HepG2 (cell line): ENCODE measurements around the gene CDK10. TPM values are rescaled to one million over a fixed set of nuclear protein-coding genes. Genes with fewer than 3 reads are reported as not detected.
A peak's percentile ranks its signal among the peaks of the same experiment; 100 is the strongest.

Source experiments
- EED ChIP-seq: sonication (generic); formaldehyde crosslinking; IDR thresholded peaks from 2 replicates; pipeline ENCODE4 v1.5.0; 2020; ENCODE audit warnings: mild to moderate bottlenecking, missing genetic modification reagents
- FOXP1 ChIP-seq, 2 experiments: fragments of 450-650 bp in 1 of 2; IDR thresholded peaks; 2 replicates each; pipeline ENCODE4 v1.6.1; 2017 to 2018; ENCODE audit warnings: antibody characterized with exemption in 1 of 2
- HIVEP1 ChIP-seq: sonication (generic); formaldehyde crosslinking; IDR thresholded peaks from 2 replicates; pipeline ENCODE4 v1.4.0; 2020; ENCODE audit warnings: mild to moderate bottlenecking, missing genetic modification reagents
- NCOA1 ChIP-seq: sonication (generic); formaldehyde crosslinking; IDR thresholded peaks from 2 replicates; pipeline ENCODE4 v1.9.0; 2021; ENCODE audit warnings: missing genetic modification reagents
- PAX8 ChIP-seq: sonication (generic); formaldehyde crosslinking; IDR thresholded peaks from 2 replicates; pipeline ENCODE4 v1.8.0; 2022; ENCODE audit warnings: mild to moderate bottlenecking, missing genetic modification reagents, borderline replicate concordance
- PHF21A ChIP-seq: sonication (generic); formaldehyde crosslinking; IDR thresholded peaks from 2 replicates; pipeline ENCODE4 v1.5.0; 2020; ENCODE audit warnings: mild to moderate bottlenecking, missing genetic modification reagents
- POLR2A ChIP-seq, 2 experiments: IDR thresholded peaks; 2 replicates each; pipeline ENCODE4 v1.6.1; 2011; ENCODE audit warnings: low read depth in 2 of 2, low read length in 2 of 2, mild to moderate bottlenecking in 1 of 2, moderate library complexity in 1 of 2; ENCODE audit not compliant: insufficient read depth in 1 of 2
- SALL2 ChIP-seq: sonication (generic); formaldehyde crosslinking; IDR thresholded peaks from 2 replicates; pipeline ENCODE4 v1.8.1; 2023; ENCODE audit warnings: mild to moderate bottlenecking, missing genetic modification reagents, inconsistent platforms
- ZNF160 ChIP-seq: sonication (generic); formaldehyde crosslinking; IDR thresholded peaks from 2 replicates; pipeline ENCODE4 v1.8.0; 2022; ENCODE audit warnings: mild to moderate bottlenecking, inconsistent platforms, missing genetic modification reagents
- ZNF263 ChIP-seq: sonication (generic); formaldehyde crosslinking; IDR thresholded peaks from 2 replicates; pipeline ENCODE4 v1.4.0; 2020; ENCODE audit warnings: missing genetic modification reagents
- ZNF557 ChIP-seq: sonication (generic); formaldehyde crosslinking; IDR thresholded peaks from 2 replicates; pipeline ENCODE4 v1.4.0; 2020; ENCODE audit warnings: missing genetic modification reagents
- ZNF709 ChIP-seq: sonication (generic); formaldehyde crosslinking; IDR thresholded peaks from 2 replicates; pipeline ENCODE4 v1.5.0; 2020; ENCODE audit warnings: mild to moderate bottlenecking, missing genetic modification reagents
- ZNF720 ChIP-seq: sonication (generic); formaldehyde crosslinking; IDR thresholded peaks from 2 replicates; pipeline ENCODE4 v1.4.0; 2020; ENCODE audit warnings: missing genetic modification reagents
- polyA plus RNA-seq, 8 experiments: library from polyadenylated mRNA; depleted of rRNA in 3 of 8; stranded (reverse) in 7 of 8; unstranded in 1 of 8; fragments of >200 nt; fragmentation: Illumina TruSeq in 4 of 8; extraction: Trizol in 4 of 8; gene quantifications; 2 replicates each; pipeline versions ENCODE4 v1.2.1 to v1.2.3, GENCODE V29; 2011 to 2016; ENCODE audit warnings: low read depth in 4 of 8, missing spikeins in 1 of 8, mixed read lengths in 1 of 8; ENCODE audit not compliant: insufficient read depth in 1 of 8
- total RNA-seq, 5 experiments: library from RNA; depleted of rRNA; stranded (reverse); fragments of >200 nt; fragmentation: Illumina TruSeq; extraction: Trizol; gene quantifications; 2 replicates each; pipeline ENCODE4 v1.2.3, GENCODE V29; 2016; ENCODE audit warnings: low read depth in 1 of 5
- TF ChIP-seq, protein P1 (sequence below): sonication (generic); formaldehyde crosslinking; IDR thresholded peaks from one replicate; pipeline ENCODE4 v1.5.1; 2020; ENCODE audit warnings: mild to moderate bottlenecking, missing genetic modification reagents; ENCODE audit errors: not compliant biosample characterization
- TF ChIP-seq, protein P2 (sequence below): sonication (generic); formaldehyde crosslinking; IDR thresholded peaks from 2 replicates; pipeline ENCODE4 v1.4.0; 2020; ENCODE audit warnings: missing genetic modification reagents, mild to moderate bottlenecking, borderline replicate concordance
- TF ChIP-seq, protein P3 (sequence below): sonication (generic); formaldehyde crosslinking; IDR thresholded peaks from 2 replicates; pipeline ENCODE4 v1.4.0; 2020; ENCODE audit warnings: missing genetic modification reagents, borderline replicate concordance

Gene CDK10
- total and polyA plus RNA-seq, 2 of the 13 experiments (the other 11 are each of a cell fraction or from before 2014, with no cell fraction given) = 2.5 to 3.9 TPM

DNA sequence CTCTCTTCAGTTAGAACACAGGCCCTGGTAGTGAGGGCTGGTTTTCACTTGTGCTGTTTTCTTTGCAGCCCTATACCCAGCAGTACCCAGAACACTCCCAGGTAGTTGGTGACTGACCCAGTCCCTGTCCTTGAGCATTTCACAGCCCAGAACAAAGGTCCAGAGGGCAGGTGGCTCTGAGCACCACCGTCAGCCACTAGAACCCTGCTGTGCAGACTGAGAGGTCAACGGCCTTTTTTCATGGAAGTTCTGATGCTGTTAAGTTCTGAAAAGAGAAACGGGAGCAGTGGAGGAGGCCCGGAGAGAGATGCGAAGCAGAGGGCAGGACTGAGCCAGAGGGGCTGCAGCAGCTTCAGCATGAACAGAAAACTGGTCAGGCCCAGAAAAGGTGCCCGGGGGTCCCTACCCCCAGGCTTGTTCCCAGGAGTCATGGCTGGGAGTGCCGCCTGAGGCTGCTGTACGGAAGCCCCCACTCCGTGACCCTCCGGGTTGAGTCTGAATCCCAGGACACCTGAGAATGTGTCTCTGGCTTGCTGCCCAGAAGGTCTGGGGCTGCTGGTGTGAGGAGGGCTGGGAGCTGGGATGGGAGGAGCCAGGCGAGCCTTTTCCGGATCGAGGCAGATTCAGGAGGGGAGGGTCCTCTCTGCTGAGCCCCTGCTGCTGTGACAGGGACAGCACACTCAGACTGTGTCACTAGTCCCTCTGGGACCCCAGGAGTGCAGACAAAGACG is 43.5 kb downstream of the CDK10 start (continued):
- TF ChIP-seq, protein P1, sequence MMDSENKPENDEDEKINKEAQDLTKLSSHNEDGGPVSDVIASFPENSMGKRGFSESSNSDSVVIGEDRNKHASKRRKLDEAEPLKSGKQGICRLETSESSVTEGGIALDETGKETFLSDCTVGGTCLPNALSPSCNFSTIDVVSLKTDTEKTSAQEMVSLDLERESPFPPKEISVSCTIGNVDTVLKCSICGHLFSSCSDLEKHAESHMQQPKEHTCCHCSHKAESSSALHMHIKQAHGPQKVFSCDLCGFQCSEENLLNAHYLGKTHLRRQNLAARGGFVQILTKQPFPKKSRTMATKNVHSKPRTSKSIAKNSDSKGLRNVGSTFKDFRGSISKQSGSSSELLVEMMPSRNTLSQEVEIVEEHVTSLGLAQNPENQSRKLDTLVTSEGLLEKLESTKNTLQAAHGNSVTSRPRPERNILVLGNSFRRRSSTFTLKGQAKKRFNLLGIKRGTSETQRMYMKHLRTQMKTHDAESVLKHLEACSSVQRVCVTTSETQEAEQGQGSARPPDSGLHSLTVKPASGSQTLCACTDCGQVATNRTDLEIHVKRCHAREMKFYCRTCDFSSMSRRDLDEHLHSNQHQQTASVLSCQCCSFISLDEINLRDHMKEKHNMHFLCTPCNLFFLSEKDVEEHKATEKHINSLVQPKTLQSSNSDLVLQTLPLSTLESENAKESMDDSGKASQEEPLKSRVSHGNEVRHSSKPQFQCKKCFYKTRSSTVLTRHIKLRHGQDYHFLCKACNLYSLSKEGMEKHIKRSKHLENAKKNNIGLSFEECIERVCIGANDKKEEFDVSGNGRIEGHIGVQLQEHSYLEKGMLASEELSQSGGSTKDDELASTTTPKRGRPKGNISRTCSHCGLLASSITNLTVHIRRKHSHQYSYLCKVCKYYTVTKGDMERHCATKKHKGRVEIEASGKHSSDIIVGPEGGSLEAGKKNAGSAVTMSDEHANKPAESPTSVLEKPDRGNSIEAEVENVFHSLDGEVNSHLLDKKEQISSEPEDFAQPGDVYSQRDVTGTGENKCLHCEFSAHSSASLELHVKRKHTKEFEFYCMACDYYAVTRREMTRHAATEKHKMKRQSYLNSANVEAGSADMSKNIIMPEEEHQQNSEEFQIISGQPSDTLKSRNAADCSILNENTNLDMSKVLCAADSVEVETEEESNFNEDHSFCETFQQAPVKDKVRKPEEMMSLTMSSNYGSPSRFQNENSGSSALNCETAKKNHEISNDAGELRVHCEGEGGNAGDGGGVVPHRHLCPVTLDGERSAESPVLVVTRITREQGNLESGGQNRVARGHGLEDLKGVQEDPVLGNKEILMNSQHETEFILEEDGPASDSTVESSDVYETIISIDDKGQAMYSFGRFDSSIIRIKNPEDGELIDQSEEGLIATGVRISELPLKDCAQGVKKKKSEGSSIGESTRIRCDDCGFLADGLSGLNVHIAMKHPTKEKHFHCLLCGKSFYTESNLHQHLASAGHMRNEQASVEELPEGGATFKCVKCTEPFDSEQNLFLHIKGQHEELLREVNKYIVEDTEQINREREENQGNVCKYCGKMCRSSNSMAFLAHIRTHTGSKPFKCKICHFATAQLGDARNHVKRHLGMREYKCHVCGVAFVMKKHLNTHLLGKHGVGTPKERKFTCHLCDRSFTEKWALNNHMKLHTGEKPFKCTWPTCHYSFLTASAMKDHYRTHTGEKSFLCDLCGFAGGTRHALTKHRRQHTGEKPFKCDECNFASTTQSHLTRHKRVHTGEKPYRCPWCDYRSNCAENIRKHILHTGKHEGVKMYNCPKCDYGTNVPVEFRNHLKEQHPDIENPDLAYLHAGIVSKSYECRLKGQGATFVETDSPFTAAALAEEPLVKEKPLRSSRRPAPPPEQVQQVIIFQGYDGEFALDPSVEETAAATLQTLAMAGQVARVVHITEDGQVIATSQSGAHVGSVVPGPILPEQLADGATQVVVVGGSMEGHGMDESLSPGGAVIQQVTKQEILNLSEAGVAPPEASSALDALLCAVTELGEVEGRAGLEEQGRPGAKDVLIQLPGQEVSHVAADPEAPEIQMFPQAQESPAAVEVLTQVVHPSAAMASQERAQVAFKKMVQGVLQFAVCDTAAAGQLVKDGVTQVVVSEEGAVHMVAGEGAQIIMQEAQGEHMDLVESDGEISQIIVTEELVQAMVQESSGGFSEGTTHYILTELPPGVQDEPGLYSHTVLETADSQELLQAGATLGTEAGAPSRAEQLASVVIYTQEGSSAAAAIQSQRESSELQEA (CRISPR knock-in tag) = no peak
- TF ChIP-seq ZNF557 (no peak), SALL2 (CRISPR knock-in tag) (0 out of 2 replicates have a peak, but pooled peaks have one; percentile 54), ZNF263 (CRISPR knock-in tag) (peak; percentile 41; the same call in 1 of the 2 replicates), PHF21A (peak; percentile 35; the same call in 1 of the 2 replicates), NCOA1 (CRISPR knock-in tag) (no peak), ZNF160 (CRISPR knock-in tag) (0 out of 2 replicates have a peak, but pooled peaks have one; percentile 45), FOXP1 (IDR thresholded peaks at IDR 0.05) (no peak), FOXP1 (CRISPR knock-in tag; IDR thresholded peaks at IDR 0.05) (no peak), POLR2A (IDR thresholded peaks at IDR 0.05; ENCODE audit: insufficient read depth in 1 of 2, low read depth in 2 of 2, low read length in 2 of 2) (no peak), EED (CRISPR knock-in tag) (0 out of 2 replicates have a peak, but pooled peaks have one; percentile 21), HIVEP1 (CRISPR knock-in tag) (0 out of 2 replicates have a peak, but pooled peaks have one; percentile 30), ZNF709 (CRISPR knock-in tag) (no peak), ZNF720 (CRISPR knock-in tag) (no peak), PAX8 (CRISPR knock-in tag) (no peak)
- TF ChIP-seq, protein P2, sequence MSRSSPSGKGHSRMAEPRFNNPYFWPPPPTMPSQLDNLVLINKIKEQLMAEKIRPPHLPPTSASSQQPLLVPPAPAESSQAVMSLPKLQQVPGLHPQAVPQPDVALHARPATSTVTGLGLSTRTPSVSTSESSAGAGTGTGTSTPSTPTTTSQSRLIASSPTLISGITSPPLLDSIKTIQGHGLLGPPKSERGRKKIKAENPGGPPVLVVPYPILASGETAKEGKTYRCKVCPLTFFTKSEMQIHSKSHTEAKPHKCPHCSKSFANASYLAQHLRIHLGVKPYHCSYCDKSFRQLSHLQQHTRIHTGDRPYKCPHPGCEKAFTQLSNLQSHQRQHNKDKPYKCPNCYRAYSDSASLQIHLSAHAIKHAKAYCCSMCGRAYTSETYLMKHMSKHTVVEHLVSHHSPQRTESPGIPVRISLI (CRISPR knock-in tag) = no peak
- TF ChIP-seq, protein P3, sequence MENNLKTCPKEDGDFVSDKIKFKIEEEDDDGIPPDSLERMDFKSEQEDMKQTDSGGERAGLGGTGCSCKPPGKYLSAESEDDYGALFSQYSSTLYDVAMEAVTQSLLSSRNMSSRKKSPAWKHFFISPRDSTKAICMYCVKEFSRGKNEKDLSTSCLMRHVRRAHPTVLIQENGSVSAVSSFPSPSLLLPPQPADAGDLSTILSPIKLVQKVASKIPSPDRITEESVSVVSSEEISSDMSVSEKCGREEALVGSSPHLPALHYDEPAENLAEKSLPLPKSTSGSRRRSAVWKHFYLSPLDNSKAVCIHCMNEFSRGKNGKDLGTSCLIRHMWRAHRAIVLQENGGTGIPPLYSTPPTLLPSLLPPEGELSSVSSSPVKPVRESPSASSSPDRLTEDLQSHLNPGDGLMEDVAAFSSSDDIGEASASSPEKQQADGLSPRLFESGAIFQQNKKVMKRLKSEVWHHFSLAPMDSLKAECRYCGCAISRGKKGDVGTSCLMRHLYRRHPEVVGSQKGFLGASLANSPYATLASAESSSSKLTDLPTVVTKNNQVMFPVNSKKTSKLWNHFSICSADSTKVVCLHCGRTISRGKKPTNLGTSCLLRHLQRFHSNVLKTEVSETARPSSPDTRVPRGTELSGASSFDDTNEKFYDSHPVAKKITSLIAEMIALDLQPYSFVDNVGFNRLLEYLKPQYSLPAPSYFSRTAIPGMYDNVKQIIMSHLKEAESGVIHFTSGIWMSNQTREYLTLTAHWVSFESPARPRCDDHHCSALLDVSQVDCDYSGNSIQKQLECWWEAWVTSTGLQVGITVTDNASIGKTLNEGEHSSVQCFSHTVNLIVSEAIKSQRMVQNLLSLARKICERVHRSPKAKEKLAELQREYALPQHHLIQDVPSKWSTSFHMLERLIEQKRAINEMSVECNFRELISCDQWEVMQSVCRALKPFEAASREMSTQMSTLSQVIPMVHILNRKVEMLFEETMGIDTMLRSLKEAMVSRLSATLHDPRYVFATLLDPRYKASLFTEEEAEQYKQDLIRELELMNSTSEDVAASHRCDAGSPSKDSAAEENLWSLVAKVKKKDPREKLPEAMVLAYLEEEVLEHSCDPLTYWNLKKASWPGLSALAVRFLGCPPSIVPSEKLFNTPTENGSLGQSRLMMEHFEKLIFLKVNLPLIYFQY (CRISPR knock-in tag) = peak; percentile 97
